ENCODE data around the gene VWF.
"Not testable (repeated sequence)": the region's sequence is repeated elsewhere in the genome, so short reads cannot be mapped to it uniquely, and the experiment has no call there.

The VWF gene

DNA sequence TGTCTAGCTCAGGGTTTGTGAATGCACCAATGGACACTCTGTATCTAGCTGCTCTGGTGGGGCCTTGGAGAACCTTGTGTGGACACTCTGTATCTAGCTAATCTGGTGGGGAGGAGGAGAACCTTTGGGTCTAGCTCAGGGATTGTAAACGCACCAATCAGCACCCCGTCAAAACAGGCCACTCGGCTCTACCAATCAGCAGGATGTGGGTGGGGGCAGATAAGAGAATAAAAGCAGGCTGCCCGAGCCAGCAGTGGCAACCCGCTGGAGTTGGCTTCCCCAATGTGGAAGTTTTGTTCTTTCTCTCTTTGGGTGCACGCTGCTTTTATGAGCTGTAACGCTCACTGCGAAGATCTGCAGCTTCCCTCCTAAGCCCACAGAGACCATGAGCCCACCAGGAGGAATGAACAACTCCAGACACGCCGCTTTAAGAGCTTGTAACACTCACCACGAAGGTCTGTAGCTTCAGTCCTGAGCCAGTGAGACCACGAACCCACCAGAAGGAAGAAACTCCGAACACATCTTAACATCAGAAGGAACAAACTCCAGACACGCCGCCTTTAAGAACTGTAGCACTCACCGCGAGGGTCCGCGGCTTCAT, 35.7 kb upstream of the VWF start:
- not testable (repeated sequence) for H3K9ac ChIP-seq (ENCODE audit: low read depth in 1 of 2, low read length in 2 of 2); H3K27me3 ChIP-seq (ENCODE audit: control insufficient read depth in 1 of 2, insufficient read depth in 2 of 2, low read length in 2 of 2); H3K27ac ChIP-seq (ENCODE audit: low read depth, low read length); H3K36me3 ChIP-seq (ENCODE audit: control insufficient read depth in 1 of 2, insufficient read depth in 2 of 2, low read length in 2 of 2); H3K9me3 ChIP-seq (ENCODE audit: control insufficient read depth in 1 of 2, low read length in 2 of 2); H3K4me3 ChIP-seq (ENCODE audit: low read depth in 1 of 2, low read length in 2 of 2); H3K4me1 ChIP-seq (ENCODE audit: control insufficient read depth in 1 of 2, insufficient read depth in 2 of 2, low read length in 2 of 2)

DNA sequence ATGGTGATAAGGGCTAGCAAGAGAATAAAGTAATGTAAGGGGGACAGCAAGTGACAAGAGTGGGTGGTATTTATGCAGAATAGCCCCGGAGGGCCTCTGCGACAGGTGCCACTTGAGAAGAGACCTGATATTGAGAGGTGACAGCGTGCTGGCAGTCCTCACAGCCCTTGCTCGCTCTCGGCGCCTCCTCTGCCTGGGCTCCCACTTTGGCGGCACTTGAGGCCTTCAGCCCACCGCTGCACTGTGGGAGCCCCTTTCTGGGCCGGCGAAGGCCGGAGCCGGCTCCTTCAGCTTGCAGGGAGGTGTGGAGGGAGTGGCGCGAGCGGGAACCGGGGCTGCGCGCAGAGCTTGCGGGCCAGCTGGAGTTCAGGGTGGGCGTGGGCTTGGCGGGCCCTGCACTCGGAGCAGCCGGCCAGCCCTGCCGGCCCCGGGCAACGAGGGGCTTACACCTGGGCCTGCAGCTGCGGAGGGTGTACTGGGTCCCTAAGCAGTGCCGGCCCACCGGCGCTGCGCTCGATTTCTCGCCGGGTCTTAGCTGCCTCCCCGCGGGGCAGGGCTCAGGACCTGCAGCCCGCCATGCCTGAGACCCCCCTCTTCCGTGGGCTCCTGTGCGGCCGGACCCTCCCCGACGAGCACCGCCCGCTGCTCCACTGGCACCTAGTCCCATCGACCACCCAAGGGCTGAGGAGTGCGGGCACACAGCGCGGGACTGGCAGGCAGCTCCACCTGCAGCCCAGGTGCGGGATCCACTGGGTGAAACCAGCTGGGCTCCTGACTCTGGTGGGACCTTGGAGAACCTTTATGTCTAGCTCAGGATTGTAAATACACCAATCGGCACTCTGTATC, 34.9 kb upstream of the VWF start:
- H3K4me3 ChIP-seq (ENCODE audit: low read depth in 1 of 2, low read length in 2 of 2); H3K9me3 ChIP-seq (ENCODE audit: control insufficient read depth in 1 of 2, low read length in 2 of 2); H3K27me3 ChIP-seq (ENCODE audit: control insufficient read depth in 1 of 2, insufficient read depth in 2 of 2, low read length in 2 of 2); H3K9ac ChIP-seq (ENCODE audit: low read depth in 1 of 2, low read length in 2 of 2); H3K4me1 ChIP-seq (ENCODE audit: control insufficient read depth in 1 of 2, insufficient read depth in 2 of 2, low read length in 2 of 2); H3K27ac ChIP-seq (ENCODE audit: low read depth, low read length); H3K36me3 ChIP-seq (ENCODE audit: control insufficient read depth in 1 of 2, insufficient read depth in 2 of 2, low read length in 2 of 2): not testable (repeated sequence)

- H3K36me3 ChIP-seq (ENCODE audit: control insufficient read depth in 1 of 2, insufficient read depth in 2 of 2, low read length in 2 of 2), result no peaks in the 10 kb centered on the region
- no peaks in the 10 kb centered on the region for H3K27me3 ChIP-seq (ENCODE audit: control insufficient read depth in 1 of 2, insufficient read depth in 2 of 2, low read length in 2 of 2)
- H3K4me3 ChIP-seq (ENCODE audit: low read depth in 1 of 2, low read length in 2 of 2), result no peak overlapping the region
- no peaks in the 10 kb centered on the region for H3K9me3 ChIP-seq (ENCODE audit: control insufficient read depth in 1 of 2, low read length in 2 of 2)
- H3K27ac ChIP-seq (ENCODE audit: low read depth, low read length), result no peak overlapping the region
- H3K9ac ChIP-seq (ENCODE audit: low read depth in 1 of 2, low read length in 2 of 2), result no peak overlapping the region
- H3K4me1 ChIP-seq (ENCODE audit: control insufficient read depth in 1 of 2, insufficient read depth in 2 of 2, low read length in 2 of 2), result peaks cover 0 to 6% of the 10 kb centered on the region in 2 donors
Measured at GRCh38 chr12:6158749-6159148, 34.3 kb upstream of the VWF start.

GRCh38 chr12:6158255-6158654, 33.8 kb upstream of the VWF start:
- Histone ChIP-seq H3K4me1 (ENCODE audit: control insufficient read depth in 1 of 2, insufficient read depth in 2 of 2, low read length in 2 of 2) (peaks cover 0 to 6% of the 10 kb centered on the region in 2 donors), H3K27me3 (ENCODE audit: control insufficient read depth in 1 of 2, insufficient read depth in 2 of 2, low read length in 2 of 2) (no peaks in the 10 kb centered on the region), H3K36me3 (ENCODE audit: control insufficient read depth in 1 of 2, insufficient read depth in 2 of 2, low read length in 2 of 2) (no peaks in the 10 kb centered on the region), H3K9me3 (ENCODE audit: control insufficient read depth in 1 of 2, low read length in 2 of 2) (no peaks in the 10 kb centered on the region), H3K27ac (ENCODE audit: low read depth, low read length) (no peak overlapping the region), H3K9ac (ENCODE audit: low read depth in 1 of 2, low read length in 2 of 2) (no peak overlapping the region), H3K4me3 (ENCODE audit: low read depth in 1 of 2, low read length in 2 of 2) (no peak overlapping the region)

- no peaks in the 10 kb centered on the region for H3K36me3 ChIP-seq (ENCODE audit: control insufficient read depth in 1 of 2, insufficient read depth in 2 of 2, low read length in 2 of 2)
- peaks cover 0 to 6% of the 10 kb centered on the region in 2 donors for H3K4me1 ChIP-seq (ENCODE audit: control insufficient read depth in 1 of 2, insufficient read depth in 2 of 2, low read length in 2 of 2)
- H3K27me3 ChIP-seq (ENCODE audit: control insufficient read depth in 1 of 2, insufficient read depth in 2 of 2, low read length in 2 of 2), result no peaks in the 10 kb centered on the region
- H3K4me3 ChIP-seq (ENCODE audit: low read depth in 1 of 2, low read length in 2 of 2), result no peak overlapping the region
- no peak overlapping the region for H3K9ac ChIP-seq (ENCODE audit: low read depth in 1 of 2, low read length in 2 of 2)
- no peaks in the 10 kb centered on the region for H3K9me3 ChIP-seq (ENCODE audit: control insufficient read depth in 1 of 2, low read length in 2 of 2)
- no peak overlapping the region for H3K27ac ChIP-seq (ENCODE audit: low read depth, low read length)
Measured at GRCh38 chr12:6157482-6157881, 33.0 kb upstream of the VWF start.

DNA sequence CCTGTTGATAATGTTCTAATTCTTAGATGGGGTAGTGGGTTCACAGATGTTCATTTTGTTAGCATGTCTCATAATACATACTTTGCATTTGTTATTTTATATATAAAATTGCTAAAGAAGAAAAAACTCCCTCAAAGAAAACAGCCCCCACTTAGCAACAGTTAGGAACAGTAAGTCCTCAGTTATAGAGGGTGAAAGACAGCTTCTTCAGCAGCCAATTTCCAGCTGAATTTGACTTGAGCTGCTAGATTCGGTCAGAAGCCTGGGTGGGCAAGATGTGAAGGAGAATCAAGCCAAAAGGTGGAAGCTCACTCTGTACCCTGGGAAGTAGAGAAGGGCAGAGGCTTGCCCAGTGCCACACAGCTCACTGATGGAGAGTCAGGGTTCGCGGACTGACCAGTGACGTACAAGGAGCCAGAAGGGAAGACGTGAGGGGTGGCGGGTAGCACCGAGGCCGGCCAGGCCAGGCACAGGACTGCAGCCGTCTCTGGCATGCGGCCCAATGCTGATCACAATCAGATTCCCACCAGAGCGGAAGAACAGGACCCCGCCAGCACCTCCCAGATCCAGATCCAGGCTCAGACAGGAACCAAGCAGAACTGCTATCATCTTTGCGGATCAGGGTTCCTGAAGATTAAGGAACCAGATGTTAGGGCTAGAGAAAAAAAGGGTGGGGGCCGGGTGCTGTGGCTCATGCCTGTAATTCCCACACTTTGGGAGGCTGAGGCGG, 30.4 kb upstream of the VWF start:
- Histone ChIP-seq H3K27me3 (ENCODE audit: control insufficient read depth in 1 of 2, insufficient read depth in 2 of 2, low read length in 2 of 2) (no peaks in the 10 kb centered on the region), H3K36me3 (ENCODE audit: control insufficient read depth in 1 of 2, insufficient read depth in 2 of 2, low read length in 2 of 2) (no peaks in the 10 kb centered on the region), H3K9ac (ENCODE audit: low read depth in 1 of 2, low read length in 2 of 2) (no peak overlapping the region), H3K27ac (ENCODE audit: low read depth, low read length) (peak overlapping the region; percentile 36), H3K9me3 (ENCODE audit: control insufficient read depth in 1 of 2, low read length in 2 of 2) (no peaks in the 10 kb centered on the region), H3K4me3 (ENCODE audit: low read depth in 1 of 2, low read length in 2 of 2) (no peak overlapping the region), H3K4me1 (ENCODE audit: control insufficient read depth in 1 of 2, insufficient read depth in 2 of 2, low read length in 2 of 2) (no peaks in the 10 kb centered on the region)

DNA sequence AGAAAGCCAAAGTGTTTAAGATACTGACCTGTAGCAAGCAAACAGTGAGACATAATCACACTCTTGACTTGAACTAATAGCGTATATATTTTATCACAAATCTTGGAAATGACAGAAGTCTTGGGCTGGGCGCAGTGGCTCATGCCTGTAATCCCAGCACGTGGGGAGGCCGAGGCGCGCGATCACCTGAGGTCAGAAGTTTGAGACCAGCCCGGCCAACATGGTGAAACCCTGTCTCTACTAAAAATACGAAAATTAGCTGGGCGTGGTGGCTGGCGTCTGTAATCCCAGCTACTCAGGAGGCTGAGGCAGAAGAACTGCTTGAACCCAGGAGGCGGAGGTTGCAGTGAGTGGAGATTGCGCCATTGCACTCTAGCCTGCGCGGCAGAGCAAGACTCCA, 24.3 kb upstream of the VWF start:
- H3K9me3 ChIP-seq (ENCODE audit: control insufficient read depth in 1 of 2, low read length in 2 of 2); H3K9ac ChIP-seq (ENCODE audit: low read depth in 1 of 2, low read length in 2 of 2); H3K27me3 ChIP-seq (ENCODE audit: control insufficient read depth in 1 of 2, insufficient read depth in 2 of 2, low read length in 2 of 2); H3K27ac ChIP-seq (ENCODE audit: low read depth, low read length); H3K4me3 ChIP-seq (ENCODE audit: low read depth in 1 of 2, low read length in 2 of 2); H3K36me3 ChIP-seq (ENCODE audit: control insufficient read depth in 1 of 2, insufficient read depth in 2 of 2, low read length in 2 of 2): not testable (repeated sequence)
- peaks cover 18 to 20% of the 10 kb centered on the region in 2 donors for H3K4me1 ChIP-seq (ENCODE audit: control insufficient read depth in 1 of 2, insufficient read depth in 2 of 2, low read length in 2 of 2)

DNA sequence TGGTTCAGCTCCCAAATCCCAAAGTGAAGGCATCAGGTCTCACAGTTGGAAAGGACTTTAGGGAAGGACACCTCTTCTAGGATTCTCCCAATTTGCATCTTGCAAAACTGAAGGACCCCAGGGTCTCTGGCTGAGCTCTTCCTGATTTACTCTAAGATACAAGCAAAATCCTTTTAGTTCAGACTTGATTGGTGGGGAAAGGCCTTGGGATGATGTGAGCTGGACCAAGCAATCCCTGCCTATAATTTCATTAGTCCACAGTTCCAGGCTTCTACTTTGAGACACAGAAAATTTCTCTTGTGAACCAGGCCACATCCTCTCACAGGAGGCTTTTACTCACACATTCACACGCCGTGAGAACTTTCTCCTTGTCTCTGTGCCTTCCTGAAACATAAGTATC, 23.6 kb upstream of the VWF start:
- Histone ChIP-seq H3K4me3 (ENCODE audit: low read depth in 1 of 2, low read length in 2 of 2) (no peak overlapping the region), H3K9me3 (ENCODE audit: control insufficient read depth in 1 of 2, low read length in 2 of 2) (no peaks in the 10 kb centered on the region), H3K9ac (ENCODE audit: low read depth in 1 of 2, low read length in 2 of 2) (no peak overlapping the region), H3K27ac (ENCODE audit: low read depth, low read length) (no peak overlapping the region), H3K4me1 (ENCODE audit: control insufficient read depth in 1 of 2, insufficient read depth in 2 of 2, low read length in 2 of 2) (peaks cover 18 to 20% of the 10 kb centered on the region in 2 donors), H3K36me3 (ENCODE audit: control insufficient read depth in 1 of 2, insufficient read depth in 2 of 2, low read length in 2 of 2) (no peaks in the 10 kb centered on the region), H3K27me3 (ENCODE audit: control insufficient read depth in 1 of 2, insufficient read depth in 2 of 2, low read length in 2 of 2) (no peaks in the 10 kb centered on the region)

DNA sequence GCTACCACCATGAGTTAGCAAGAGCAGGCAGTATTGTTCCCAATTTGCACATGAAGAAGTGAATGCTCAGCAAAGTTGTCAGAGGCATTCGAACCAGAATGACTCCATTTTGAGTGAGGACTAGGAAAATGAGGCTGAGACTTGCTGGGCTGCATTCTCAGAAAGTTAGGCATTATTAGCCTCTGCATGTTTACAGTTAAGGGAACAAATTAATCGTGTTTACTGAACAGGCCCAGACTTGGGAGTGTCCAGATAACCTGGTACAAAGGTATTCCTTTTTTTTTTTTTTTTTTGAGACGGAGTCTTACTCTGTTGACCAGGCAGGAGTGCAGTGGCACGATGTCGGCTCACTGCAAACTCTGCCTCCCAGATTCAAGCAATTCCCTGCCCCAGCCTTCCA, 22.5 kb upstream of the VWF start:
- Histone ChIP-seq H3K4me1 (ENCODE audit: control insufficient read depth in 1 of 2, insufficient read depth in 2 of 2, low read length in 2 of 2) (peaks cover 18 to 20% of the 10 kb centered on the region in 2 donors), H3K27me3 (ENCODE audit: control insufficient read depth in 1 of 2, insufficient read depth in 2 of 2, low read length in 2 of 2) (no peaks in the 10 kb centered on the region), H3K27ac (ENCODE audit: low read depth, low read length) (no peak overlapping the region), H3K4me3 (ENCODE audit: low read depth in 1 of 2, low read length in 2 of 2) (no peak overlapping the region), H3K9ac (ENCODE audit: low read depth in 1 of 2, low read length in 2 of 2) (no peak overlapping the region), H3K36me3 (ENCODE audit: control insufficient read depth in 1 of 2, insufficient read depth in 2 of 2, low read length in 2 of 2) (no peaks in the 10 kb centered on the region), H3K9me3 (ENCODE audit: control insufficient read depth in 1 of 2, low read length in 2 of 2) (no peaks in the 10 kb centered on the region)

- Histone ChIP-seq H3K9ac (ENCODE audit: low read depth in 1 of 2, low read length in 2 of 2) (no peak overlapping the region), H3K27ac (ENCODE audit: low read depth, low read length) (no peak overlapping the region), H3K36me3 (ENCODE audit: control insufficient read depth in 1 of 2, insufficient read depth in 2 of 2, low read length in 2 of 2) (no peaks in the 10 kb centered on the region), H3K4me1 (ENCODE audit: control insufficient read depth in 1 of 2, insufficient read depth in 2 of 2, low read length in 2 of 2) (peaks cover 20 to 21% of the 10 kb centered on the region in 2 donors), H3K27me3 (ENCODE audit: control insufficient read depth in 1 of 2, insufficient read depth in 2 of 2, low read length in 2 of 2) (no peaks in the 10 kb centered on the region), H3K4me3 (ENCODE audit: low read depth in 1 of 2, low read length in 2 of 2) (no peak overlapping the region), H3K9me3 (ENCODE audit: control insufficient read depth in 1 of 2, low read length in 2 of 2) (no peaks in the 10 kb centered on the region)
Measured at GRCh38 chr12:6146509-6146908, 22.0 kb upstream of the VWF start.

All from duodenal mucosa (tissue), 2 donors.